Activated CD8-positive, alpha-beta memory T cell treated with anti-CD3 and anti-CD28 coated beads for 1 hour (primary cell): ENCODE results near the gene DENND4A.
"Not testable (repeated sequence)": the region's sequence is repeated elsewhere in the genome, so short reads cannot be mapped to it uniquely, and the experiment has no call there.

Experiments used
- DNase-seq, 2 donors: peaks; one replicate each; pipeline ENCODE4 v3.0.0-alpha.2; 2020; ENCODE audit warnings: low read depth in 1 of 2; ENCODE audit errors: extremely low read depth in 1 of 2

DENND4A gene

DNA sequence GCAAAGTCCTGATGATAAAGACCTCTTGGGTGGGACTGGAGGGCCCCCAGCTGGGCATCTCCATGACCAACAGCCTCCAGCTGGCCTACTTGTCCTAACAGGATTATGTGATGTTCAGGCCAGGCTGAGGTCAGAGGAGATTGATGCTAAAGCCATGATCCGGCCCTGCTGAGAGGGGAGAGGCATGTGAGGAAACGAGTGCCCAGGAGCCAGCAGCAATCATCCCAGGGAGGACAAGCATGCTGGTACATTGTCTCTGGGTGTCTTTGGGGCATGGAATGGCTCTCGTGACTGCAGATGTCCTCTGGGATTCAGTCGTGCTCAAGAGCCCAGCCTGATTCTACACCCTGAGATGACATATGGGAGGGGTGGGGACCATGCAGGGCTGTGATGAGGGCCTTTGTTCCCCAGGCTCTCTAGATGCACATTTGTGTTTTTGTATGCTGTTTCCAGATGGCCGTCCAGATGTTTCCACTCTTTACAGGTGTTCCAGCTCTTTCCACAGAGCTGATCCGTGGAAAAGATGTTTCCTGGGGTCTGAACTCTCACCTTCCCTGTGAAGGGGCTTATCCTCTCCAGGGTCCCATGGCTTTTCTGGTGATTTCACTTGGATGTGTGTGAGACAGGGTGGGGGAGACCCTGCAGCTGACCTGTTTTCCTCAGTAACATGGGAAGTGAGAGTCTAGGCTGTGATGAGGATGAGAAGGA is 150.2 kb downstream of the DENND4A start:
- no peak for DNase-seq

DNA sequence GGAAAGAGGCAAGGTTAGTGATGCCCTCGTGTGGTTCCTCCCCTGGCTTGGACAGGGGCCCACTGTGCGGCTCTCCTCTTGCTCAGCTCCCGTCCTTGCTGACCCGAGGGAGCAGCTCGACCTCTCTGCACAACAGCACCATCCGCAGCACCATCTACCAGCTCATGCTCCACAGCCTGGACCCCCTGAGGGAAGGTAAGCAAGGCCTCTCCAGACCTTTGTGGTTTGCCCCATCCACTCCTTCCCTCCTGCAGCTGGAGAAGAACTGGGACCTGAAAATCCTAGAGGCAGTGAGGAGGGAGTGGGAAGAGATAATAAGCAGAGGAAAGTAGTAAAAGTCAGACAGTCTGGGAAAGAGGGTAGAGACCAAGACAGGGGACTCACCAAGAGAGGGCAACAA is 152.6 kb downstream of the DENND4A start:
- no peak for DNase-seq

DNA sequence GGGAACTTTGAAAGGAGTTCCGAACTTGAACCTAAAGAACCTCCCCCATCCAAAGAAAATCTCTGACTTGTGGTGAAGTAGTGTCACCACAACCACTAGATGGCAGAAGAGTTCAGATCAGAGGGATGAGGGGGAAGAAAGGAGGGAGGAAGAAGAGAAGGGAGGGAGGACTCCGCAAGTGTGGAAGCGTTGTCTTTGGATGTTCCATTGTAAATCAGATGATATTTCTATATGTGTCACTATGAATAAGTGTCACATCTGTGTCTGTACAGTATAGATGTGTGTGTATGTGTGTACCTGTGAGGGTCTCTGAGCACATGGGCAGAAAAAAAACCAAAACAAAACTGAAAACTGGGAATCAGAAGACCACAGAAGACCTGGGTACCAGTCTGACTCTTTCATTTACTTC is 153.4 kb downstream of the DENND4A start:
- DNase-seq = peak in 1 of 2 donors; percentile 10

DNA sequence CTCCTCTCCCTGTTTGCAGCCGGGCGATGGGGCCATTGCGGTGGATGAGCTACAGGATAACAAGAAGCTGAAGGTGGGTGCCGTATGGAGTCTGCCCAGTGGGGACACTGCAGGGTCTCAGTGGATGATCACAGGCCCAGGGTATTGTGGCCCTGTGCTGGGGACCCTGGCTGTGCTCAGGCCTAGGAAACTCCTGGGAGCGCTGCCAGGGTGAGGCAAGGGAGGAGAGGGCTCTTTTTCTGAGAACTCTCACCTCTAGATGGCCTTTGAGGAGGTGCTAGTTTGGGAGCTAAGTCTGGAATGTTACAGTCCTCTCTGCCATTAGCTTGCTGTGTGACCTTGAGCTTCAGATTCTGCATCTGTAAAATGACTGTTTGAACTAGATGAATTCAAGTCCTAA is 154.0 kb downstream of the DENND4A start:
- DNase-seq = no peak

DNA sequence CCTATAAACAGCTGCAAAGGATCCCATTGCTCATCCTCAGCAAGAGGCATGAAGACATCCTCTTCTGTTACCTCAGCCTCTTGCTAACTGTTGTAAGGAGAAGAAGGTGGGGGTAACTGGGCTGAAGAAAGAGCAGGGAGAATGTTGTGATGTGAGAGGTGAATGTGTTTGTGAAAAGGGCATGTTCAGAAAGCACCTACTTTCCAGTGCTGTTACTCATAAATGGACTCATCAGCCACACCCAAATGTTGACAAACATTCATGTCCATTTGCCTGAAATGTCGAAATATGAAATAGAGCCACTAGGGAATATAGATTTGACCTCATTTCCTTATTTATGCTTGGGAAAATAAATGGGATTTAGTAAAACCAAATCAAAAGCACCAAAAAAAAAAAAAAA is 157.7 kb downstream of the DENND4A start:
- DNase-seq = no peak

DNA sequence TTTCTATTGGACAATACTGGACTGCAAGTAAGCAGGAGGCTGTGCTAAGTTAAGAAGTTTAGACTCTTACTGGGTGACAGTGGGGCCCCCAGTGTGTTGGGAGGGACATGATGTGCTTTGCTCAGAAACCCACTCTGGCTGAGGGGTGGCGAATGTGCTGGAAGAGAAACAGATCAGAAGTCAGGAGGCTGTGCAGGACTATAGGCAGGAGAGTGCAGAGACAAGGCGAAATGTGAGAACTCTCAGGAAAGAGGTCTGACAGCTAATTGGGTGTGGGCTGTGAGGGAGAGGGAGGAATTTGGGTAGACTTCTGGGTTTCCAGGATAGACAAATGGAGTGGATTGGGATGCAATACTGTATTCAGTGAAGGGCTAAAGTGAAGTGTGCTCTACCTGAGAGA is 158.3 kb downstream of the DENND4A start:
- DNase-seq = no peak

DNA sequence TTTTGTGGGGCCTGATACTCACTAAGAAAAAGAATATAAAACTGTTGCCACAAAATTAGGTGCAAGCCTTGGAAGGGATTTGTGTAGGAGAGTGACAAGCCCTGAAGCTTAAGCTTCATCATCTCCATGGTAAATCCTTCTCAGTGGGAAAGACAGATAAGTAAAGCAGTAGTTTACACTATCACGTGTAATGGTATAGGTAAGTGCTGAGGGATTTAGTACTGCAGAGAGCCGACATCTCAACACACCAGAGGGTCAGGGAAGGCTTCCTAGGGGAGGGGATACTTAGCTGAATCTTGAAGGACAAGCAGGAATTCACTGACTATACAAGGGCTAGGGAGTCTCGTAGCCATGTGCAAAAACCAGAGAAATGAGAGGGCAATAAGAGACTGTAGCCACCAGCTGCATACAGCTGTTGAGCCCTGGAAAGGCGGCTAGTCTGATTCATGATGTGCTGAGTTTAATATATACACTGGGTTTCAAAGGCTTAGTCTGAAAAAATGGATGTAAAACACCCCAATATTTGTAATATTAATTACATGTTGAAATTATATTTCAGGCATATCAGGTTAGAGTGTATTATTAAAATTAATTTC is 159.2 kb downstream of the DENND4A start:
- DNase-seq = no peak

DNA sequence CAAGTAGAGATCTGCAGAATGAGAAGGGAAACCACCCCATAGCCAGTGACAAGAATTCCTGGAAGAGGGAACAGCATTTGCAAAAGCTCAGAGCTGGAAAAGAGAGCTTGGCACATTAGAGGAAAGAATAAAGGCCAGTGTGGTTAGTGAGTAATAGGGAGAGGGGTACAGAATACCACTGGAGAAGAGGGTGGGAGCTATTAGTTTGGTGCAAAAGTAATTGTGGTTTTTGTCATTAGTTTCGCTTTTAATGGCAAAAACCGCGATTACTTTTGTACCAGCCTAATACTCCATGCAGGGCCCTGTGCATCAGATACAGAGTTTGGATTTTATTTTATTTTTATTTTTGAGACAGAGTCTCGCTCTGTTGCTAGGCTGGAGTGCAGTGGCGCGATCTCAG is 160.6 kb downstream of the DENND4A start:
- no peak for DNase-seq

DNA sequence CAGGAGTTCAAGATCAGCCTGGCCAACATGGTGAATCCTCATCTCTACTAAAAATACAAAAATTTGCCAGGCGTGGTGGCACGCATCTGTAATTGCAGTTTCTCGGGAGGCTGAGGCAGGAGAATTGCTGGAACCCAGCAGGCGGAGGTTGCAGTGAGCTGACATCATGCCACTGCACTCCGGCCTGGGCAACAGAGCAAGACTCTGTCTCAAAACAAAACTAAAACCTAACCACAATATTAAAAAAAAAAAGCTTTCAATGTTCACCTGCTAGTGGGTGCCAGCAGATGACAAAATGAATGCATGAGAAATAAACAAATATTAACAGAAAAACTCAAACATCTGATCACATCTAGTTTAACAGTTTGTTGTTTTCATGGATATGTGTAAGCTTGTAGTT is 161.3 kb downstream of the DENND4A start:
- DNase-seq = no peak

DNA sequence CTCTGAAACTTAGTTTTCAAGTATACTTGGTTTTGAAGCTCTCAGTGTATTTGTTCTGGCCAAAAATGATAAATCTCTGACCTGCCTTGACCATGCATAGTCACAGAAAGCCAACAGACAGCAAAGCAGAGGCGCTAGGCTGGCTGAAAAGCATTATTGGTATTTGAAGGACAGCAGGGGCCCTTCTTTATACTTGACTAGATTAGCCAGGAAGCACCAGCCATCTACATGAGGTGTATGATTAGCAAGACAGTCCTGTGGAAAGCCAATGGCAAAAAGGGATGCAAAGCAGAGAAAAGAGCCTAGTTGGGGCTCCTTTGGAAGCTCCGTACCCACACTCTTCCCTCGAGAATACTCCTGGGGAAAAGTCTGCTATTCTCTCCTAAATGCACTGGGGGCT is 162.5 kb downstream of the DENND4A start:
- DNase-seq = no peak

DNA sequence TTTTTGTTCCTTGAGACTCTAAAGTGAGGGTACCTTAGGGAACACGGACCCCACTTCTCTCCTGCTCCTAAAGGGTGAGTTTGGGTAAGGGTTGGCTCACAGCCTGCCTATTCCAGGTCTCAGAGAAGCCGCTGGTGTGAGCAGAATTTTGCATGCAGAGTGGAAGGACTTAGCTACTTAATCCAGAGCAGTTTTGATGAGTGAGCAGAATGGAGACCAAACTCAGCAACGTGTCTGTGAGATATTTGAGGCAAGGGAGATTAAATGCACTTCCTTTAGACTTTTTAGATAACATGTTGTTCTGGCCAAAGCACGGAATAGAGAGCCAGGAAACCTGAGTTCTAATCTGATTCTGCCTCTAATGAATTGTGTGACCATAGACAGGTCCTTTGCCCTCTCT is 165.2 kb downstream of the DENND4A start:
- DNase-seq = no peak

DNA sequence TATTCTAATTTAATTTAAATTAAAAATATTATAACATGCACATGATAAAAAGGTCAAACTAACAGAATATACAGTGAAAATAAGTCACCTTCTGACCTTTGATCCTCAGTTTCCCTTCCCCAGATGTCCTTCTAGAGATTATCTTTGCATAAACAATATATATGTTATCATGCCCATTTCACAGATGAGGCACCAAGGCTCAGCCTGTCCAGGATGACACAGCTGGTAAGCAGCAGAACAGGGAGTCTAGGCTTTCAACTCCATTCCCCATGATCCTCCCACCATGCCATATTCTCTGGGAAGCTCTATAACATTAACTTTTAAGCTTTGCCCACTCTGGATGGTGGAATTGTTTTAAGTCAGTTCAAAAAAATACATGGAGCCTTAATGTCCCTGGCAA is 169.0 kb downstream of the DENND4A start:
- no peak for DNase-seq

DNA sequence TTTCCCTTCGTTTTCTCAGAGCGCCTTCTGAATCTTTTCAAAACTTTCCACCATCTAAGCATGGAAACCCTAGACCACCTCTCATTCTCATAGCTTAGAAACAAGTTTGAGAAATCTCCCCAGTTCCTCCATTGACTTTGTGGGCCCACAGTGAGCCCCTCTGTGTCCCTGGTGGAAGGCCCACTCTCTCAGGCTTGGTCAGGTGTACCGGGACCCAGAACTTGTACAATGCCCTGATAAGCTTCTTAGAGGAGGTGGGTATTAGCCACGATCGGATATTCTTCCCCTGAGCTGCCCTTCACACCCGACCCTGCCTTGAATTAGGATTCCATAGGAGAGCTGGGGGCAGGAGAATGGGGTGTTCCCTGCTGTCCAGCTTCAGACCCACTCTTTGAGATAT is 170.5 kb downstream of the DENND4A start, which contains the start of gene SLC24A1:
TSS of gene SLC24A1 (plus strand) at position 301 of the 400 bp plus-strand sequence. CDS start 2,143 bp downstream, outside the sequence.
- no peak for DNase-seq

DNA sequence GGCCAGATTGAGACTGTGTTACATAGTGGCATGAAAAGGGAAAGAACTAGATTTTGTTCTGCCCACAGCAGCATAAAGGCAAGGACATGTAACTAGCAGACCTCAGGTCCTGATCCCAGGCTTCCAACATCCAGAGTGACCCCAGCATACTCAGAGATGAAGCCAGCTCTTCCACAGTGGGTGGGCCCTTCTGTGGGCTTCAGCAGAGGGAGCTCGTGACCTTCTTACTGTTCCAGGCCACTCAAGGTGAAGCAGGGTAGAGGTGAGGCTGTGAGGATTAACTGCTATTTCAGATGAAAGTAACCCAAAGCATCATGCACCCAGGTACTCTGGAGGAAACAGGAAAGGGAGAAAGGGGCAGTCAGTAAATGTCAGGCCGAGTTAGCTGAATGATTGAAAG is 171.3 kb downstream of the DENND4A start:
- DNase-seq = no peak

DNA sequence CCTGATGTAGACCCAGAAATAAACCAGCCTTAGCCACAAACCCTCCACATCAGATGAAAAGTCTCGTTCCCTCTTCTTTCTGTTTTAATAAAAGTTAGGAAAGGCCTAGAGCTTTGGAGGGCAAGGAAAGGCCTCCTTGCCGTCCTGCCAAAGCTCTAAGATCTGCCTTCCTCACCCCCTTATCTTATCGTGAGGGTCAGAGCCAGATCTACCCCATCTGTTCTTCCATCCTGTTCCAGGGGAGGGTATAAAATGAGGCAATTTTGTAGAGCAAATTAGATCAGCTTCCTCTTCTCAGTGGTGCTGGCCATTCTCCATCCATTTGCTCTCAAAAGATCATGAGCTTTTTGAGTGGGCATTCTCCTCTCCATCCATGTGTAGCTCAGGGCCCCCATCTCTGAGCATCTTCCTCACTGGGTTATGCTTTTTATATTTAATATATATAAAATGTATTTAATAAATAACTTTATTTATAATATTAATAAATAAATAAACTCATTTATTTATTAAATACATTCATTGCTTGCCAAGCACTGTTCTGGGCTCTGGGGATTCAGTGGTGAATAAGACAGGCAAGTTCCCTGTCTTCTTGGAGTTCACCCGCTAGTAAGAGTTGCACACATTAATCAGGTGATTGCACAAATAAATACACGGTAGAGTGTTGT is 172.3 kb downstream of the DENND4A start:
- DNase-seq = no peak

DNA sequence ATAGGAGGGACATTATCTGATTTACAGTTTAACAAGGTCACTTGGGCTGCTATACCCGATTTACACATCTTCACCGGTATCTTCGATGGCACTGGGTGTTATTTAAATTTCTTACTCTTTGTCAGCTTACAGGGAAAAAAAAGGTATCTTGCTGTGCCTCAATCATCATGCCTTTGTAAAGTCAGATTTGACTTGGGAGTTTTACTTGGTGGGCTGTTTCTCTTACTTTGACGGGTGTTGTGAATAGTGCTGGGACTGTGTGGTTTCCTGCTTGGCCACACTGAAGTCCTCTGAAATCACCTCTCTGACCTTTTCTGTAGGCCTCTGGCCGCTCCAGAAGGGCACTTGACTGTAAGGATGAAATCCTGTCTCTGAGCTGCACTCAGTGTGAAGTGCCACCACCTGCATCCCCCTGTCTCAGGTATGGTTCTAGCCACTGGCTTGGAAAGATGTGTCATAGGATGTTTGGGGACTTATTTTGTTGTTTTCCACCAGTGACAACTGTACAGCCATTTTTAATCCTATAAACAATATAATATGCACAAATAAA is 173.5 kb downstream of the DENND4A start:
- no peak for DNase-seq

DNA sequence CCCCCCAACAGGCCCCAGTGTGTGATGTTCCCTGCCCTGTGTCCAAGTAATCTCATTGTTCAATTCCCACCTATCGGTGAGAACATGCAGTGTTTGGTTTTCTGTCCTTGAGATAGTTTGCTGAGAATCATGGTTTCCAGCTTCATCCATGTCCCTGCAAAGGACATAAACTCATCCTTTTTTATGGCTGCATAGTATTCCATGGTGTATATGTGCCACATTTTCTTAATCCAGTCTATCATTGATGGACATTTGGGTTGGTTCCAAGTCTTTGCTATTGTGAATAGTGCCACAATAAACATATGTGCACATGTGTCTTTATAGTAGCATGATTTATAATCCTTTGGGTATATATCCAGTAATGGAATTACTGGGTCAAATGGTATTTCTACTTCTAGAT is 176.2 kb downstream of the DENND4A start:
- not testable (repeated sequence) for DNase-seq

DNA sequence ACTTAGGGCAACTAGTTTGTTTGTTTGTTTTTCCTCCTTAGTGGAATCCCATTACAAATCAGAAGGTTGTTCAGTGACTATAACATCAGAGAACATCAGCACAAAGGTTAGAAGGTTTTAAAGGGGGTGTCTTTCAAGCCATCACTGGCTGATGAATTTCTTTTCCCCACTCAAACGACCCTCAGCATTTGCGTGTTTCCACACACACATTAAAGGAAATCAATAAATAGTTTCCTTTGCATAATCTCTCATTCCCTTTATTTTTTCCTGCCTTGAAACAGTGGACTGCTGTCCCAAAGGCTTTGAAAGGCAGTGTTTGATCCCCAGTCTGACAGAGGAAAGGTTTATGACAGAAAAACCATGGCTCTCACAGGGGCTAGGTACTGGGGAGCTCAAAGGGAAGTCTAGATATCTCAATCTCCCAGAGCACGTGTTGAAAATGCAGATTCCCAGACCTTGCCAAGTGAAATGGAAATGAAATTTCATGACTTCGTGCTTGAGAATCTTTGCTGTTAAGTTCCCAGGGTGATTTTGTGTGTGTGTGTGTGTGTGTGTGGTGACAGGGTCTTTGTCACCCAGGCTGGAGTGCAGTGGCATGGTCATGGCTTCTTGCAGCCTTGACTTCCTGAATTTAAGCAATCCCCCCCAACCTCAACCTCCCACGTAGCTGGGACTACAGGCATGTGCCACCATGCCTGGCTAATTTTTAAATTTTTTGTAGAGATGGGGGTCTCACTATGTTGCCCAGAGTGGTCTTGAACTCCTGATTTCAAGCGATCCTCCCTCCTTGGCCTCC is 178.9 kb downstream of the DENND4A start:
- DNase-seq = no peak

DNA sequence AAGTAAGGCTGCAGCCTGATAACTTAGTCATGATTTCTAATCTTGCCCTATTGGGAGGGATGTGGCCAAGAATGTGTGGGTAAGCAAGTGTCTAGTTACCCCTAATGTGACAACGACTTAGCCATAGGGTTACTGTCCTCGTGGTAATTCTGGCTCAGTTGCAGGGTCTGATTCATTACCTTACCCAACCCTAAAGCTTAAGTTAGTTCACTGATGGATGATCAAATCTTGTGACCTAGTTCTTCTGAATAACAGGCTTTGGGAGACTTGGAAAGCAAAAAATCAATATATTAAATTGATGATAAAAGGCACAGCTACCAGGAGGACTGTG is 179.5 kb downstream of the DENND4A start:
- no peak for DNase-seq

DNA sequence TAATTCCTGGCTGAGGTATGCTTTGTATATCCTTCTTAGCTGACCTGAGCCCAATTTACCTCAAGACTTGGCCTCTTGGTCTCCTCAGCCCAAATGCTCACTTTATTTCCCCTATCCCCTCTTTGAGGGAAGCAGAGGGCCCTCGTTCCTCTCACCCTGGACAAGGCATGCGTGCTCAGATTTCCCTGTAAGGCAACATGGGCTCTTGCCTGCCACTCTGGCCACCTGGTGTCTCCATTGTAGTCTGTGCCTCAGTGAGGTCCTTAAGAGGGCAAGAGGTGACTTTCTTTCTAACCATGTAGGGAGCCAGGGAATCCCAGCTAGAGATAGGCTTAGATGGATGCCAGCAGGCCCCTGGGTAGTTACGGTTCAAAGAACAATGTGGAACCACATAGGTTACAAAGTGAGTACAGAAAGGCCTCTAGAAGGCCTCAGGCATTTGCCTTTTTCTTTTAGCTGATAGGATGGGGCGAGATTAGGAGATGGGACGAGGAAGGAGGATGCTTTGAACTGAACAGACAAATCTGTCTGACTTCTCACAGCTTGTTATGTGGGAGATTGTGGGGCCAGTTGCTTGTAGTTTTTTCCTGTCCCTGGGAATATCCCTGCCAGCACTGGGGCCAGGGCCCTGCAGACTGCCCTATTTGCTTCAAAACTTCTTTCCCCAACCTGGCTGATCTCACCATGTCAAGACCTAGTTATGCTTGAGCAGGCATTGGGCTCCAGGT is 180.0 kb downstream of the DENND4A start:
- no peak for DNase-seq
